MCF 10A (cell line): Measurements from ENCODE around the gene OVOL2. TPM values are rescaled to one million over a fixed set of nuclear protein-coding genes. Genes with fewer than 3 reads are reported as not detected.

Experiments used
- BruUV-seq: library from RNA; stranded (reverse); fragments of 400-500 nt; replicated peaks from 2 replicates; lab custom pipeline; 2021; lab: Mats Ljungman, UMichigan
- CTCF ChIA-PET: fragments of 300-600 bp; sonication (Branson Sonifier 250); formaldehyde crosslinking; extraction: SDS; loops from one replicate; lab custom pipeline; 2021; ENCODE audit warnings: antibody characterized with exemption, inconsistent platforms; lab: Yijun Ruan, JAX
- POLR2A ChIA-PET: fragments of 300-600, 350-650 bp; sonication (Branson Sonifier 250); formaldehyde crosslinking; extraction: SDS; loops from one replicate; lab custom pipeline; 2020; ENCODE audit warnings: antibody characterized with exemption, inconsistent platforms; lab: Yijun Ruan, JAX
- DNase-seq: peaks from one replicate; pipeline ENCODE4 v3.0.0-alpha.2; 2018; ENCODE audit not compliant: unreplicated experiment
- H3K27ac Mint-ChIP-seq: one replicate; pipeline ENCODE4 v1.8.0; 2022; ENCODE audit warnings: mild to moderate bottlenecking, low read depth, mixed read lengths; ENCODE audit not compliant: unreplicated experiment
- H3K27me3 Mint-ChIP-seq: one replicate; pipeline ENCODE4 v1.8.0; 2022; ENCODE audit warnings: mixed read lengths; ENCODE audit not compliant: insufficient read depth, unreplicated experiment
- H3K36me3 Mint-ChIP-seq: one replicate; pipeline ENCODE4 v1.8.0; 2022; ENCODE audit warnings: mild to moderate bottlenecking, moderate library complexity, mixed read lengths; ENCODE audit not compliant: insufficient read depth, unreplicated experiment
- H3K4me1 Mint-ChIP-seq: one replicate; pipeline ENCODE4 v1.8.0; 2022; ENCODE audit warnings: mixed read lengths; ENCODE audit not compliant: insufficient read depth, unreplicated experiment
- H3K4me3 Mint-ChIP-seq: one replicate; pipeline ENCODE4 v1.8.0; 2022; ENCODE audit warnings: mild to moderate bottlenecking, moderate library complexity, mixed read lengths; ENCODE audit not compliant: unreplicated experiment
- H3K9me3 Mint-ChIP-seq: one replicate; pipeline ENCODE4 v1.8.0; 2022; ENCODE audit warnings: mixed read lengths; ENCODE audit not compliant: unreplicated experiment
- intact Hi-C: fragments of 100-400 bp; cut with micrococcal nuclease; formaldehyde crosslinking; loops from 2 replicates; pipeline ENCODE4 v1.14.1; 2022
- total RNA-seq: library from RNA; stranded (reverse); gene quantifications from 2 replicates; pipeline ENCODE4 v1.2.3, GENCODE V29; 2022
- TF ChIP-seq, protein P1 (sequence below): fragments of 200-600 bp; IDR thresholded peaks from one replicate; pipeline ENCODE4 v1.8.0; 2022; ENCODE audit warnings: antibody characterized with exemption, mild to moderate bottlenecking; ENCODE audit not compliant: unreplicated experiment

Gene OVOL2
- total RNA-seq, 1 experiment from 2014 or later: 2.1 TPM

GRCh38 chr20:18001131-18001921 is 56.4 kb downstream of the OVOL2 start:
- DNase-seq: peak; percentile 94
- no peaks in the 10 kb centered on the region for H3K9me3 Mint-ChIP-seq
- ChIA-PET CTCF (interaction anchor here (0.5 to 2.0 kb wide), 13 partner anchors 15 to 380 kb away, joined by 3 to 13 read pairs (median 3); partner anchors contain the start of genes KAT14 and PET117), POLR2A (interaction anchor here (0.5 to 2.7 kb wide), 28 partner anchors 11 to 977 kb away, joined by 3 to 46 read pairs (median 4); partner anchors contain the start of genes KAT14, MGME1, OVOL2 and PET117)
- H3K4me1 Mint-ChIP-seq: peaks cover 13% of the 10 kb centered on the region
- H3K27ac Mint-ChIP-seq: peak overlapping the region; percentile 33
- H3K36me3 Mint-ChIP-seq: no peaks in the 10 kb centered on the region
- H3K27me3 Mint-ChIP-seq: no peaks in the 10 kb centered on the region
- intact Hi-C loops: loop anchor here (1.0 kb wide), 1 partner anchor 275 kb away; no protein-coding TSS in a partner anchor
- TF ChIP-seq, protein P1, sequence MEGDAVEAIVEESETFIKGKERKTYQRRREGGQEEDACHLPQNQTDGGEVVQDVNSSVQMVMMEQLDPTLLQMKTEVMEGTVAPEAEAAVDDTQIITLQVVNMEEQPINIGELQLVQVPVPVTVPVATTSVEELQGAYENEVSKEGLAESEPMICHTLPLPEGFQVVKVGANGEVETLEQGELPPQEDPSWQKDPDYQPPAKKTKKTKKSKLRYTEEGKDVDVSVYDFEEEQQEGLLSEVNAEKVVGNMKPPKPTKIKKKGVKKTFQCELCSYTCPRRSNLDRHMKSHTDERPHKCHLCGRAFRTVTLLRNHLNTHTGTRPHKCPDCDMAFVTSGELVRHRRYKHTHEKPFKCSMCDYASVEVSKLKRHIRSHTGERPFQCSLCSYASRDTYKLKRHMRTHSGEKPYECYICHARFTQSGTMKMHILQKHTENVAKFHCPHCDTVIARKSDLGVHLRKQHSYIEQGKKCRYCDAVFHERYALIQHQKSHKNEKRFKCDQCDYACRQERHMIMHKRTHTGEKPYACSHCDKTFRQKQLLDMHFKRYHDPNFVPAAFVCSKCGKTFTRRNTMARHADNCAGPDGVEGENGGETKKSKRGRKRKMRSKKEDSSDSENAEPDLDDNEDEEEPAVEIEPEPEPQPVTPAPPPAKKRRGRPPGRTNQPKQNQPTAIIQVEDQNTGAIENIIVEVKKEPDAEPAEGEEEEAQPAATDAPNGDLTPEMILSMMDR: no peak
- peak overlapping the region; percentile 10 for H3K4me3 Mint-ChIP-seq
- no TSS peak for BruUV-seq

DNA sequence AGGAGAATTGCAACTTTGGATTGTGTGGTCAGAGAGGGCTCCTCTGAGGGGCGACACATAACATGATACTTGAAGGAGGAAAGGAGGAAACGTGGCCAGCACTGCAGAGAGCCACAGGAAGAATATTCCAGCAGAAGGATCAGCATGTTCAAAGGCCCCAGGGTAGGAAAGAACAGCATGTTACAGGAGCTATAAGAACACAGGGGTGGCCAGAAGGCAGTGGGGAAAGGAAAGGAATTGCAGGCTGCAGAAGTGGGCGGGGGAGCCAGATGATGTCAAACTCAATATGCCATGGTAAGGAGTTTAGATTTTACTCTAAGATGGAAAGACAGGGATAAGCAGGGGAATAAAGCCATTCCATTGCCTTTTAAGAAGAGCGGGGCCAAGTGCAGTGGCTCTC is 58.1 kb downstream of the OVOL2 start:
- H3K36me3 Mint-ChIP-seq: peaks cover 6% of the 10 kb centered on the region
- no peaks in the 10 kb centered on the region for H3K9me3 Mint-ChIP-seq
- no TSS peak for BruUV-seq
- H3K4me1 Mint-ChIP-seq: peaks cover 19% of the 10 kb centered on the region
- TF ChIP-seq, protein P1: no peak
- H3K27ac Mint-ChIP-seq: no peak overlapping the region
- ChIA-PET POLR2A (interaction anchor here (0.6 to 1.3 kb wide), 3 partner anchors 28 to 483 kb away, joined by 3 read pairs; no protein-coding TSS in a partner anchor), CTCF (interaction anchor here (1.5 to 6.0 kb wide), 4 partner anchors 14 to 276 kb away, joined by 11 to 68 read pairs (median 60); partner anchors contain the start of genes MGME1 and SNX5)
- intact Hi-C loops: loop anchor here (10.0 kb wide), 1 partner anchor 465 kb away; the partner anchor contains the start of gene BFSP1
- H3K4me3 Mint-ChIP-seq: no peak overlapping the region
- no peaks in the 10 kb centered on the region for H3K27me3 Mint-ChIP-seq
- DNase-seq: no peak

- ChIA-PET CTCF (interaction anchor here (0.6 to 6.0 kb wide), 12 partner anchors 13 to 494 kb away, joined by 3 to 68 read pairs (median 4); partner anchors contain the start of genes MGME1, RRBP1 and SNX5), POLR2A (interaction anchor here (0.7 to 1.3 kb wide), 4 partner anchors 27 to 428 kb away, joined by 3 to 5 read pairs (median 4); partner anchors contain the start of gene DSTN)
- Mint-ChIP-seq H3K9me3 (no peaks in the 10 kb centered on the region), H3K4me1 (peaks cover 19% of the 10 kb centered on the region), H3K27ac (no peak overlapping the region), H3K4me3 (no peak overlapping the region), H3K27me3 (no peaks in the 10 kb centered on the region), H3K36me3 (peaks cover 6% of the 10 kb centered on the region)
- TF ChIP-seq, protein P1: no peak
- no peak for DNase-seq
- intact Hi-C loops: loop anchor here (10.0 kb wide), 1 partner anchor 464 kb away; the partner anchor contains the start of gene BFSP1
- no TSS peak for BruUV-seq
Observed at GRCh38 chr20:17998446-17998845, 59.3 kb downstream of the OVOL2 start.
